ENCODE results near the gene KANSL2.
"Not testable (repeated sequence)": the region's sequence is repeated elsewhere in the genome, so short reads cannot be mapped to it uniquely, and the experiment has no call there.

Gene KANSL2

DNA sequence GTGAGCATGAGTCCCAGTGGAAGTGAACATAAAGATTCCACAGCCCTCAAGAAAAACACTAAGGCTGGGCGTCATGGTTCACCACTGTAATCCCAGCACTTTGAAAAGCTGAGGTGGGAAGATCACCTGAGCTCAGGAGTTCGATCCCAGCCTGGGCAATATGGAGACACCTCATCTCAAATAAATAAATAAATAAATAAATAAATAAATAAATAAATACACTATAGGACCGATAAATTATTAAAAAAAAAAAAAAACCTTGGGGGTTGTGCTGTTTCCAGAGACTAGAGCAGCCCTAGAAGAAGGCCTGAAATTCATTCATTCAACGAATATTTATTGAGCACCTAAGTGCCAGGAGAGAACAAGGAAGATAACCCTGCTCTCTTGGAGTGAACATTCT, 1.5 kb upstream of the KANSL2 start:
- DNase-seq (ENCODE audit: insufficient read length, low spot score): no peak
- FAIRE-seq: no peak
- TF ChIP-seq POU2F2 (IDR thresholded peaks at IDR 0.05; ENCODE audit: low read depth, low read length) (no peak), TAF1 (IDR thresholded peaks at IDR 0.05; ENCODE audit: low read depth, low read length) (no peak), PAX5 (IDR thresholded peaks at IDR 0.05; ENCODE audit: insufficient read depth, low read length, severe bottlenecking) (no peak), POLR2AphosphoS5 (IDR thresholded peaks at IDR 0.05; ENCODE audit: low read depth, low read length) (no peak), POLR2A (IDR thresholded peaks at IDR 0.05; ENCODE audit: low read depth, low read length) (no peak)

DNA sequence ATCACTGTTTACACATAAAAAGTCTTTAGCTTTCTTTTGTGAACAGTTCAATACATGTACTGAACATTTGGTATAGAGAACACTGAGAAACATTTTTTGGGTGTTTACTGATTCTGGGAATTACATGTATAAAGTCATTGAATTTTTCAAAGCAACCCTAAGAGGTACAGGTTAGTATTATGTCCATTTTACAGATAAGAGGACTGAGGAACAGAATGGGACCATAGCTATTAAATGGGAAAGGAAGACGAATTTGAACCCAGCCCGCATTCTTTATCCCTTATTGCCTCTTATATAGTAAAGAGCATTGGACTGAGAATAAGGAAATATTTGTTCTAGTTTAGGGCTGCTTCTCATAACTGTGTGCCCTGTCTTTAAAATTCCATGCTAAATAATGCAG, 889 bp upstream of the KANSL2 start:
- FAIRE-seq: no peak
- TF ChIP-seq POLR2A (IDR thresholded peaks at IDR 0.05; ENCODE audit: low read depth, low read length) (no peak), POLR2AphosphoS5 (IDR thresholded peaks at IDR 0.05; ENCODE audit: low read depth, low read length) (no peak), SPI1 (IDR thresholded peaks at IDR 0.05; ENCODE audit: low read depth, low read length) (no peak), POU2F2 (IDR thresholded peaks at IDR 0.05; ENCODE audit: low read depth, low read length) (no peak), PAX5 (IDR thresholded peaks at IDR 0.05; ENCODE audit: insufficient read depth, low read length, severe bottlenecking) (no peak), TAF1 (IDR thresholded peaks at IDR 0.05; ENCODE audit: low read depth, low read length) (no peak)
- DNase-seq (ENCODE audit: insufficient read length, low spot score): no peak

DNA sequence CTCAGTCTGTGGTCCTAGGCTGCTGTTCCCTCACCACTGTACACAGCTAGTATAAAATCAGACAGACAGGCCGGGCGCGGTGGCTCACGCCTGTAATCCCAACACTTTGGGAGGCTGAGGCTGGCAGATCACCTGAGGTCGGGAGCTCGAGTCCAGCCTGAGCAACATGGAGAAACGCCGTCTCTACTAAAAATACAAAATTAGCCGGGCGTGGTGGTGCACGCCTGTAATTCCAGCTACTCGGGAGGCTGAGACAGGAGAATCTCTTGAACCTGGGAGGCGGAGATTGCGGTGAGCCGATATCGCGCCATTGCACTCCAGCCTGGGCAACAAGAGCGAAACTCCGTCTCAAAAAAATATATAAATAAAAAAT, 481 bp upstream of the KANSL2 start:
- DNase-seq (ENCODE audit: insufficient read length, low spot score); FAIRE-seq: not testable (repeated sequence)

- TF ChIP-seq POLR2A (IDR thresholded peaks at IDR 0.05; ENCODE audit: low read depth, low read length): no peak
- TF ChIP-seq POLR2AphosphoS5 (IDR thresholded peaks at IDR 0.05; ENCODE audit: low read depth, low read length): no peak
- TF ChIP-seq POU2F2 (IDR thresholded peaks at IDR 0.05; ENCODE audit: low read depth, low read length): no peak
- TF ChIP-seq PAX5 (IDR thresholded peaks at IDR 0.05; ENCODE audit: insufficient read depth, low read length, severe bottlenecking): no peak
- no peak for TF ChIP-seq SPI1 (IDR thresholded peaks at IDR 0.05; ENCODE audit: low read depth, low read length)
- TF ChIP-seq TAF1 (IDR thresholded peaks at IDR 0.05; ENCODE audit: low read depth, low read length): no peak
- no peak for DNase-seq (ENCODE audit: insufficient read length, low spot score)
- peak; percentile 40 for FAIRE-seq
Observed at GRCh38 chr12:48681399-48681709, 684 bp downstream of the KANSL2 start.

GRCh38 chr12:48680861-48681260, 1.2 kb downstream of the KANSL2 start:
- DNase-seq (ENCODE audit: insufficient read length, low spot score): no peak
- FAIRE-seq: no peak
- TF ChIP-seq POLR2AphosphoS5 (IDR thresholded peaks at IDR 0.05; ENCODE audit: low read depth, low read length) (no peak), SPI1 (IDR thresholded peaks at IDR 0.05; ENCODE audit: low read depth, low read length) (no peak), POLR2A (IDR thresholded peaks at IDR 0.05; ENCODE audit: low read depth, low read length) (no peak), TAF1 (IDR thresholded peaks at IDR 0.05; ENCODE audit: low read depth, low read length) (no peak), PAX5 (IDR thresholded peaks at IDR 0.05; ENCODE audit: insufficient read depth, low read length, severe bottlenecking) (no peak), POU2F2 (IDR thresholded peaks at IDR 0.05; ENCODE audit: low read depth, low read length) (no peak)

- DNase-seq (ENCODE audit: insufficient read length, low spot score): no peak
- no peak for FAIRE-seq
- TF ChIP-seq PAX5 (IDR thresholded peaks at IDR 0.05; ENCODE audit: insufficient read depth, low read length, severe bottlenecking) (no peak), SPI1 (IDR thresholded peaks at IDR 0.05; ENCODE audit: low read depth, low read length) (no peak), POU2F2 (IDR thresholded peaks at IDR 0.05; ENCODE audit: low read depth, low read length) (no peak), TAF1 (IDR thresholded peaks at IDR 0.05; ENCODE audit: low read depth, low read length) (no peak), POLR2AphosphoS5 (IDR thresholded peaks at IDR 0.05; ENCODE audit: low read depth, low read length) (no peak), POLR2A (IDR thresholded peaks at IDR 0.05; ENCODE audit: low read depth, low read length) (no peak)
Observed at GRCh38 chr12:48678551-48679185, 3.4 kb downstream of the KANSL2 start.

DNA sequence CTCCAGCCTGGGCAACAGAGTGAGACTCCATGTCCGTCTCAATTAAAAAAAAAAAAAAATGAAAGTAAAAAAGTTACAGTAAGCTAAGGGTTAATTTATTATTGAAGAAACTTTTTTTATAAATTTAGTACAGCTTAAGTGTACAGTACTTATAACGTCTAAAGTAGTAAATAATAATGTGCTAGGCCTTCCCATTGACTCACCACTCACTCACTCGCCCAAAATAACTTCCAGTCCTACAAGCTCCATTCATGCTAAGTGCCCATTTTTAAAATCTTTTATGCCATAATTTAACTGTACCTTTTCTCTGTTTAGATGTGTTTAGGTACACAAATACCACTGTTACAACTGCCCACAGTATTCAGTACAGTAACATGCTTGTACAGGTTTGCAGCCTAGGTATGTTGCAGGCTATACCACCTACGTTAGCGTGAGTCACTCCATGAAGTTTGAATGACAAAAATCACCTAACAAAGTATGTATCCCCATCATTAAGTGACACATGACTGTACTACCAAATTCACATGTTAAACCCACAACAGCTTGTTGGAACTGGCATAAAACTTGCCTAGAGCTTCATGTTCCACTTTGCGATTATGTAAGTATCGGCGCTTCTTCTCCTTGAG, 10.7 kb downstream of the KANSL2 start:
- DNase-seq (ENCODE audit: insufficient read length, low spot score) (no peak), FAIRE-seq (no peak)
- TF ChIP-seq POLR2A (IDR thresholded peaks at IDR 0.05; ENCODE audit: low read depth, low read length) (0 out of 2 replicates have a peak, but pooled peaks have one; percentile 20), PAX5 (IDR thresholded peaks at IDR 0.05; ENCODE audit: insufficient read depth, low read length, severe bottlenecking) (no peak)

- FAIRE-seq (no peak), DNase-seq (ENCODE audit: insufficient read length, low spot score) (no peak)
- TF ChIP-seq SPI1 (IDR thresholded peaks at IDR 0.05; ENCODE audit: low read depth, low read length): no peak
- TF ChIP-seq POLR2A (IDR thresholded peaks at IDR 0.05; ENCODE audit: low read depth, low read length): no peak
- no peak for TF ChIP-seq TAF1 (IDR thresholded peaks at IDR 0.05; ENCODE audit: low read depth, low read length)
- no peak for TF ChIP-seq PAX5 (IDR thresholded peaks at IDR 0.05; ENCODE audit: insufficient read depth, low read length, severe bottlenecking)
- TF ChIP-seq POU2F2 (IDR thresholded peaks at IDR 0.05; ENCODE audit: low read depth, low read length): no peak
Observed at GRCh38 chr12:48668996-48669395, 13.0 kb downstream of the KANSL2 start.

DNA sequence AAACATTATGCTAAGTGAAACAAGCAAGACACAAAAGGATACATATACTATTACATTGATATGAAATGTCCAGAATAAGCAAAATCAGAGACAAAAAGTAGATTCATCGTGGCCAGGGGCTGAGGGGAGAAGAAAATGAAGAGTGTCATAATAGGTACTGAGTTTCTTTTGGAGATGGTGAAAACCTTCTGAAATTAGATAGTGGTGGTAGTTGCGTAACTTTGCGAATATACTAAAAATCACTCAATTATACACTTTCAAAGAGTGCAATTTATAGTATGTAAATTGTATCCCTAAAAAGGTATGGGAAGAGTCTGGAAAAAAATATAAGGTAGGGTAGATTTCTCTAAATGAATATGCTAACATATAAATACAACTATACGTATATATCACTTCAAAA, 22.2 kb downstream of the KANSL2 start:
- no peak for FAIRE-seq
- TF ChIP-seq POU2F2 (IDR thresholded peaks at IDR 0.05; ENCODE audit: low read depth, low read length) (no peak), TAF1 (IDR thresholded peaks at IDR 0.05; ENCODE audit: low read depth, low read length) (no peak), POLR2A (IDR thresholded peaks at IDR 0.05; ENCODE audit: low read depth, low read length) (no peak), POLR2AphosphoS5 (IDR thresholded peaks at IDR 0.05; ENCODE audit: low read depth, low read length) (no peak), SPI1 (IDR thresholded peaks at IDR 0.05; ENCODE audit: low read depth, low read length) (no peak), PAX5 (IDR thresholded peaks at IDR 0.05; ENCODE audit: insufficient read depth, low read length, severe bottlenecking) (no peak)
- no peak for DNase-seq (ENCODE audit: insufficient read length, low spot score)

DNA sequence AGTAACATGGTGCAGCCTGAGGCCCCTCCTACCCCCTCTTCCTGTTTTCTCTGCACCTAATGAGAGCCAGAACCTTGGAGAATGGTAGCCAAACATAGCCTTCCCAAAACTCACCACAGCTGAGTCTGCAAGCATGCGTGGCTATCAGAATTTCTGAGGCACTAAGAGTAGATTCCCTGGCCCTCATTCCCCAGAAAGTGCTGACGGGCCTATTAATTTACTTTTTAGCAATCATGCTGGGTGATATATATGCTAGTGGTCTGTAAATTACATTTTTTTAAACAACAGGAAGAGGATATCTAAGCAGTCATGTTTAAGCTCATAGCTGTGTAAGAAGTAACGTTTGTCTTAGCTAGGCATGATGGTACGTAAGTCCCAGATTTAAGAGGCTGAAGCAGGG, 30.4 kb downstream of the KANSL2 start:
- no peak for TF ChIP-seq POLR2A (IDR thresholded peaks at IDR 0.05; ENCODE audit: low read depth, low read length)
- TF ChIP-seq POLR2AphosphoS5 (IDR thresholded peaks at IDR 0.05; ENCODE audit: low read depth, low read length): 0 out of 2 replicates have a peak, but pooled peaks have one; percentile 37
- TF ChIP-seq POU2F2 (IDR thresholded peaks at IDR 0.05; ENCODE audit: low read depth, low read length): no peak
- 0 out of 2 replicates have a peak, but pooled peaks have one; percentile 2 for TF ChIP-seq SPI1 (IDR thresholded peaks at IDR 0.05; ENCODE audit: low read depth, low read length)
- no peak for TF ChIP-seq TAF1 (IDR thresholded peaks at IDR 0.05; ENCODE audit: low read depth, low read length)
- no peak for TF ChIP-seq PAX5 (IDR thresholded peaks at IDR 0.05; ENCODE audit: insufficient read depth, low read length, severe bottlenecking)
- DNase-seq (ENCODE audit: insufficient read length, low spot score) (no peak), FAIRE-seq (no peak)

DNA sequence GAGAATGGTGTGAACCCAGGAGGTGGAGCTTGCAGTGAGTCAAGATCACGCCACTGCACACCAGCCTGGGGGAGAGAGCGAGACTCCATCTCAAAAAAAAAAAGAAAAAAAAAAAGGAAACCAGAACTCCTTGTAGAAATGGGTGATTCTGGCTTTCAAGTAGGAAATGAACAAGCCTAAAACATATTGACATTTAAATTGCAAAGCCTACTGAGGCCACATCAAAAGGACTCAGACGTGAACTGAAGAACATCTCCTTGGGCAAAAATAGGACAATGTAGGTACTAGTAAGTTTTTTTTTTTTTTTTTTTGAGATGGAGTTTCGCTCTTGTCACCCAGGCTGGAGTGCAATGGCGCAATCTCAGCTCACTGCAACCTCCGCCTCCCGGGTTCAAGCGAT, 36.7 kb downstream of the KANSL2 start:
- DNase-seq (ENCODE audit: insufficient read length, low spot score); FAIRE-seq: not testable (repeated sequence)

All from GM12891 (cell line).